Measurements from ENCODE around the gene MIS18BP1.

MIS18BP1 gene

DNA sequence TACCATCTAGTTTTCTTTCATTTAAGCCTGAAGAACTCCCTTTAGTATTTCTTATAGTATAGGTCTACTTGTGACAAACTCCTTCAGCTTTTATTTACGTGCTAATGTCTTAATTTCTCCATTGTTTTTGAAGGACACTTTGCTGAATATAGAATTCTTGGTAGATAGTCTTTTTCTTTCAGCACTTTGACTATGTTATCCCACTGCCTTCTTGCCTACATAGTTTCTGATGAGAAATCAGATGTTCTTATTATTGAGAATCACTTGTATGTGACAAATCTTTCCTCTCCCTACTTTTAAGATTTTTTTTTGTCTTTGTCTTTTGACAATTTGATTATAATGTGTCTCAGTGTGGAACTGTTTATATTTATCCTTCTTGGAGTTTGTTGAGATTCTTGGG, 5.1 kb upstream of the MIS18BP1 start:
- Histone ChIP-seq H3K36me3 (ENCODE audit: insufficient read depth, low read length) (no peaks in the 10 kb centered on the region), H3K4me3 (ENCODE audit: low read length) (no peak overlapping the region), H3K4me1 (ENCODE audit: insufficient read depth, low read length) (no peaks in the 10 kb centered on the region), H2AFZ (ENCODE audit: low read depth, low read length) (no peak overlapping the region), H3K27me3 (ENCODE audit: insufficient read depth, low read length) (no peaks in the 10 kb centered on the region), H3K9me3 (ENCODE audit: low read length) (peaks cover 5% of the 10 kb centered on the region)

DNA sequence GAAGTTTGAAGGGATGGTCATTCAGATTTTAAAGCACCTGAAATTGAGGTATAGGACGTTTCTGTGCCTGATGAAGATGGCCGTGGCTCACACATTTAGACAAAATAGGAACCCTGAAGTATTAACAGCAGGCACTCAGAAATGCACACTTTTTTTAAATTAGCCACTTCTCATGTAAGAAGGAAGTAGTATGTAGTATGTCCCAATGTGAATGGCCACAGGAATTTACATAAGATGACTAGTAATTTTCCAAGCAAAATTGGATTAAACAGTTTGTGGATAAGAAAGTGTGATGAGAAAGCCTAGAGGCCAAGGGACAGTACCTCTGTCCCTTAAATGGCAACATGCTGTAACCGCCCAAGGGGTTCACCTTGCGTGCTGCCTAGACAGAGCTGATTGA, 1.8 kb upstream of the MIS18BP1 start:
- Histone ChIP-seq H3K27me3 (ENCODE audit: insufficient read depth, low read length) (no peaks in the 10 kb centered on the region), H3K4me3 (ENCODE audit: low read length) (no peak overlapping the region)

DNA sequence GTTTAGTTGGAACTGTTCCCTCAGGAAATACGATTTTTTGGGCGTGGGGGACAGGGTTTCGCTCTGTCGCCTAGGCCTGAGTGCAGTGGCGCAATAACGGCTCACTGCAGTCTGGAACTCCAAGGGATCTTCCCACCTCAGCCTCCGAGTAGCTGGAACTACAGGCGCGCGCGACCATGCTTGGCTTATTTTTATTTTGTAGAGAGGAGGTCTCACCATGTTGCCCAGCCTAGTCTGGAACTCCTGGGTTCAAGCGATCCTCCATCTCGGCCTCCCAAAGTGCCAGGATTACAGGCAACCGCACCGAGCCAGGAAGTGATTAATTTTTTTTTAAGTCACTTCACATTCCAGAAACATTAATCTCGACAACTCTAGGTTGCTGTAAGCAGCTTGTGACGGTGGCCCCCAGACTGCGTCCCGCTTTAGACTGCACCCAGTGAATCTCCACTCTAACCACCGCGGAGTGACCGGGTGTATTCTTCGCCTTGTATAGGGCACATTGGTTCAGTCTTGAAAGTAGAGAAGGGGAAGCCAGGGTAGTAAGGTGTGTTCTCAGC, 830 bp upstream of the MIS18BP1 start:
- Histone ChIP-seq H3K9me3 (ENCODE audit: low read length) (peaks cover 5% of the 10 kb centered on the region), H3K27me3 (ENCODE audit: insufficient read depth, low read length) (no peaks in the 10 kb centered on the region), H3K4me1 (ENCODE audit: insufficient read depth, low read length) (peaks cover 11% of the 10 kb centered on the region), H3K36me3 (ENCODE audit: insufficient read depth, low read length) (no peaks in the 10 kb centered on the region), H3K4me3 (ENCODE audit: low read length) (no peak overlapping the region), H2AFZ (ENCODE audit: low read depth, low read length) (peak overlapping the region; percentile 38)

More for the DNA sequence above, 1.8 kb upstream of the MIS18BP1 start:
- Histone ChIP-seq H3K9me3 (ENCODE audit: low read length) (peaks cover 5% of the 10 kb centered on the region), H2AFZ (ENCODE audit: low read depth, low read length) (no peak overlapping the region), H3K4me1 (ENCODE audit: insufficient read depth, low read length) (peaks cover 11% of the 10 kb centered on the region), H3K36me3 (ENCODE audit: insufficient read depth, low read length) (no peaks in the 10 kb centered on the region)

DNA sequence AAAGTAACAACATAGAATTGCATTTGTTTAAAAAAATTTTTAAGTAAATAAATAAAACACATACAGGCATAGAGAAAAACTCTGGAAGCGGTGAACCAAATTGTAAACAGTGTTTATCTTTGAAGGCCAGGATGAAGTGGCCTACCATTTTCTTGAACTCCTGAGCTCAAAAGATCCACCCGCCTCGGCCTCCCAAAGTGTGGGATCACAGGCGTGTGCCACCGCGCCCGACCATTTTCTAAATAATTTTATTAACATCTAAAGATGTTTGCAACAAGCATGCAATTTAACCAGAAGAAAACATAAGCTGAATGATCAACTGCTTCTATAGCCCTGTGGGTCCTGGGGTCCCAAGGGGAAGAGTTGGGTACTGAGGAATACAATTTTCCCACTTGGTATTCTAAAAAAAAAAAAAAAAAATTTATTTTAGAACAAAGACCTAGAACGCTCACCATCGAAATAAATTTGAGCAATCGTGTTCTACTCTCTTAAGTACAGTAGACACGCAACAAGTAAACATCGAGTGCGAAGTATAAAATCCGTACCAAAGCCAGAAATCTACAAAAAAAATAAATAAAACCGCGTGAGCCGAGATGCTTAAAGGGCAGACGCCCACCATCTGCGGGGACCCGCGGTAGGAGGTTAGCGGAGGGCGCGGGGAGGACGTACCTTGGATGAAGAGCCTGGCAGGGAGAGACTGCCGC, 484 bp downstream of the MIS18BP1 start:
- H3K4me3 ChIP-seq (ENCODE audit: low read length), result peak overlapping the region; percentile 86
- peak overlapping the region; percentile 38 for H2AFZ ChIP-seq (ENCODE audit: low read depth, low read length)
- H3K27me3 ChIP-seq (ENCODE audit: insufficient read depth, low read length), result no peaks in the 10 kb centered on the region
- no peaks in the 10 kb centered on the region for H3K36me3 ChIP-seq (ENCODE audit: insufficient read depth, low read length)
- H3K9me3 ChIP-seq (ENCODE audit: low read length), result peaks cover 2% of the 10 kb centered on the region
- H3K4me1 ChIP-seq (ENCODE audit: insufficient read depth, low read length), result peaks cover 11% of the 10 kb centered on the region

DNA sequence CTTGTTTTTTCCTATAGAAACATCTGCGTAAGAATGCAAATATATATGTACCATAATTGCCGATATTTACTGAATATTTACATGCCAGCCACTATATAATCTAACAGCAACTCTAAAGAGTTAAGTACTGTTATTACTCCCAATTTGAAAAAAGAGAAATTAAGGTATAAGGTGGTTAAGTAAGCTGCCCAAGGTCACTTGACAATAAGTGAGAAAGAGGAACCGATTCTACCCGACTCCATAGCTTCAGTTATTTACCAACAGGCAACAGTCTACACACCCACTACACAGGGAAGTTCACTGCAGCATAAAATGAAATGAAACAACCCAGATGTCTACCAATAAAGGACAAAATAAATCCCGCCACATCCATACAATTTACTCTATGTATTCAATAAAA, 1.1 kb downstream of the MIS18BP1 start:
- Histone ChIP-seq H3K36me3 (ENCODE audit: insufficient read depth, low read length) (no peaks in the 10 kb centered on the region), H3K9me3 (ENCODE audit: low read length) (peaks cover 2% of the 10 kb centered on the region), H2AFZ (ENCODE audit: low read depth, low read length) (peak overlapping the region; percentile 38), H3K4me1 (ENCODE audit: insufficient read depth, low read length) (peaks cover 11% of the 10 kb centered on the region), H3K27me3 (ENCODE audit: insufficient read depth, low read length) (no peaks in the 10 kb centered on the region), H3K4me3 (ENCODE audit: low read length) (peak overlapping the region; percentile 86)

DNA sequence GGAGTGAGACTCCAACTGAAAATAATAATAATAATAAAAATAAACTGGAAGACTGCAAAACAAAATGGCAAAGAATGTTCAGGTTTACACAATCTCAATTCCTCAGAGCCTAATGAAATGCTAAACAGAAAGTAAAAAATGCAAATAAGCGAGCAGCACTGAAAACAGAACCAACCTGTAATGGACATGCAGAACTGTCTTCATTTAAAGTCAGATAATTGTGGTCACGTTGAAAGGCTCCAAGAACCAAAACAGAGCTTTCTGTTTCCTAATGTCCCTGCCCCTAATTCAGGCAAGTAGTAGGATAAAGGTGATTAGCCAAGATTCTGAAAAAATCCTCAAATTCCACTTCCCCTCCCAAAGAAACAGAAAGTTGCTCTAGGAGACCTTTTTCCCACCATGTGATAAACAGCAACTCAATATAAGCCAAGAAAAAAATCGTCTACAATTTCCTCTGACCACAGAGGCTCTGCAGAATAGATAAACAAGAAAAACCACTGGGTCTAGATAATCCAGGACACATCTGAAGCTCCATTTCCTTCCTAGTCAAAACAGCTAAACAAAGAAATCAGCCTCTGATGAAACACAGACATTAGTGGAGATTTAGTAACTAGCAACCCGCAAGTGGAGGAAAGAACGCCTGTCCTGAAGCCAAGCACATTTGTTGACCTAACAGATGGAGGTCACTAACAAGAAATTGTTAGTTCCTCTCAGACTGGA, 3.0 kb downstream of the MIS18BP1 start:
- peaks cover 11% of the 10 kb centered on the region for H3K4me1 ChIP-seq (ENCODE audit: insufficient read depth, low read length)
- peaks cover 2% of the 10 kb centered on the region for H3K9me3 ChIP-seq (ENCODE audit: low read length)
- H3K36me3 ChIP-seq (ENCODE audit: insufficient read depth, low read length), result no peaks in the 10 kb centered on the region
- no peak overlapping the region for H3K4me3 ChIP-seq (ENCODE audit: low read length)
- no peak overlapping the region for H2AFZ ChIP-seq (ENCODE audit: low read depth, low read length)
- no peaks in the 10 kb centered on the region for H3K27me3 ChIP-seq (ENCODE audit: insufficient read depth, low read length)

DNA sequence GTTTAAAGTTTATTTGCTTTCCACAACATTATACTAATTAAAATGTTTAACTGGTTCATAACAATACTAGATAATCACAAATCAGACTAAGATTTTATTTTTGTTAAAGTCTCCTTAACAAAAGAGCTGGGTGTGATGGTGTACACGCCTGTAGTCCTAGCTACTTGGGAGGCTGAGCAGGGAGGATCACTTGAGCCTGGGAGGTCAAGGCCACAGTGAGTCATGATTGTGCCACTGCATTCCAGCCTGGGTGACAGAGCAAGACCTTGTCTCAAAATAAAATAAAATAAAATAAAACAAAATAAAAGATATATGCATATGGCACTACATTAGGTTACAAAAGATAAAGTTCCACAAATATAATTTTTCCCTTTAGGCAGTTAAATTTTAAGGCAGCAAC, 5.6 kb downstream of the MIS18BP1 start:
- no peak overlapping the region for H2AFZ ChIP-seq (ENCODE audit: low read depth, low read length)
- no peaks in the 10 kb centered on the region for H3K36me3 ChIP-seq (ENCODE audit: insufficient read depth, low read length)
- H3K9me3 ChIP-seq (ENCODE audit: low read length), result no peaks in the 10 kb centered on the region
- H3K27me3 ChIP-seq (ENCODE audit: insufficient read depth, low read length), result no peaks in the 10 kb centered on the region
- peaks cover 10% of the 10 kb centered on the region for H3K4me1 ChIP-seq (ENCODE audit: insufficient read depth, low read length)
- no peak overlapping the region for H3K4me3 ChIP-seq (ENCODE audit: low read length)

DNA sequence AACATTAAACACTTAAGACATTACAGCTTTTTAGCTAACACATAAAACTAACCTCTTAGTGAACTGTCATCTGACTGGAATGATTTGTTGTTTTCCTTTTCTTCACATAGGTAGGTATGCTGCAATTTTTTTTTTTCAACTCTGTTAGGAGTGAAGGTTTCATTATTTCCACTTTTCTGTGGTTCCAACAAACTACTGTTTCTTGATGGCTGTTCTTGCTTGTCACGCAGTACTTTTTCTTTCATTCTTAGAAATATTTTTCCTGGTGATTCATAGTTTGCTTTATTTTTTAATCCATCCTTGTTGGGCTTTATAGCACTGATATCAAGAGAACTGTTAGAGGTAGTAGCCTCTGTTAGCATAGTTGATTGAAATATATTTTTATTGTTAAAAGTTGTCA, 6.3 kb downstream of the MIS18BP1 start:
- peaks cover under 1% of the 10 kb centered on the region for H3K36me3 ChIP-seq (ENCODE audit: insufficient read depth, low read length)
- no peaks in the 10 kb centered on the region for H3K27me3 ChIP-seq (ENCODE audit: insufficient read depth, low read length)
- H2AFZ ChIP-seq (ENCODE audit: low read depth, low read length), result no peak overlapping the region
- no peak overlapping the region for H3K4me3 ChIP-seq (ENCODE audit: low read length)
- peaks cover 5% of the 10 kb centered on the region for H3K4me1 ChIP-seq (ENCODE audit: insufficient read depth, low read length)
- H3K9me3 ChIP-seq (ENCODE audit: low read length), result no peaks in the 10 kb centered on the region

DNA sequence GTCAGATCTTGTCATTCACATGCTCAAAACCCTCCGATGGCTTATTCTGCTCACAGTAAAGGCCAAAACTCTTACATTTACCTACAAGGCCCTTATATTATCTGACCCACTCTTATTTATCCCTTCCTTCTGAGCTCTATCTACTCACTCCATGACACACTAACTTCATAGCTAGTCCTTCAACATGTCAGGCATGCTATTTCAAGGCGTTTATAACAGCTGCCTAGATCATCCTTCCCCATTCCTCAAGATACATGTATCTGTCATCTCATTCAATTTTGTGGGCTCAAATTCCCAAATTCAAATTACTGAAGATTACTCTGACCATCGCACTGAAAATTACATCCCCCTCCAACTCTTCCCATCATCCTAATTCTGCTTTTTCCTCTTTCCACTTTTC, 6.9 kb downstream of the MIS18BP1 start:
- Histone ChIP-seq H3K4me1 (ENCODE audit: insufficient read depth, low read length) (peaks cover under 1% of the 10 kb centered on the region), H3K36me3 (ENCODE audit: insufficient read depth, low read length) (peaks cover 2% of the 10 kb centered on the region), H2AFZ (ENCODE audit: low read depth, low read length) (no peak overlapping the region), H3K9me3 (ENCODE audit: low read length) (no peaks in the 10 kb centered on the region), H3K4me3 (ENCODE audit: low read length) (no peak overlapping the region), H3K27me3 (ENCODE audit: insufficient read depth, low read length) (no peaks in the 10 kb centered on the region)

DNA sequence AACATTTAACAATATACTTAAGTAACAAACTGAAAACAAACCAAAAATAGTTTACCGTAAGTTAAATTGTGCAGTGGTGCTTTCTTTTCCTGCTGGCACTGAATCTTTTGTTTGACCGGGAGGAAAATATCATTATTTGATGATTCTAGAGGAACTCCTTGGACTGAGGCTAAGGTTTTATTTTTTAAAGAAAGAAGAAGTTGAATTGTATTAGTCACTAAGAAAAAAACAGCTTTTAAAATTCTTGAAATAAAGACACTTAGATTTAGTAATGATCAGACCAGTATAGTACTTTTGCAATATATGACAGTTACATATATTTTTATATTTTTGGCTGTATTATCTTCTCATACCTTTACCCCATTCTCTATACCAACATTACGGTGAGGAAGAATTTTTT, 10.3 kb downstream of the MIS18BP1 start:
- Histone ChIP-seq H3K9me3 (ENCODE audit: low read length) (no peaks in the 10 kb centered on the region), H3K27me3 (ENCODE audit: insufficient read depth, low read length) (no peaks in the 10 kb centered on the region), H3K4me3 (ENCODE audit: low read length) (no peak overlapping the region), H3K36me3 (ENCODE audit: insufficient read depth, low read length) (peaks cover 6% of the 10 kb centered on the region), H3K4me1 (ENCODE audit: insufficient read depth, low read length) (no peaks in the 10 kb centered on the region), H2AFZ (ENCODE audit: low read depth, low read length) (no peak overlapping the region)

DNA sequence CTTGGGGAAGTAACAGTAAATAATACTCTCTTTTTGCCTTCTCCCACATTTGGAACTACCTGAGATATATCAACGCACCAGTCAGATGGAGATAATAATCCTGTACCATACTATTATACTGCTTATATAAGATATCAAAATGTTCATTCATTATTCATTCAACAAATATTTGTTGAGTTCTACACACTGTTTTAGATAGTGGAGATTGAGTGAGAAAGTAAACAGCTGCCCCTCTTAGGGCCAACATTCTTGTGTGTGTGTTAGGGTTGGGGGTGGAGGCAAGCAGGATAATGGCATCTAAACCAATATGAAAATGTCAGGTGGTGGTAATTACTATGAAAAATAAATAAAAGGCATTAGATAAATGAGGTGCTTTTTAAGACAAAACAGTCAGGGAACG, 14.0 kb downstream of the MIS18BP1 start:
- peaks cover 19% of the 10 kb centered on the region for H3K36me3 ChIP-seq (ENCODE audit: insufficient read depth, low read length)
- H2AFZ ChIP-seq (ENCODE audit: low read depth, low read length), result no peak overlapping the region
- H3K4me1 ChIP-seq (ENCODE audit: insufficient read depth, low read length), result no peaks in the 10 kb centered on the region
- no peak overlapping the region for H3K4me3 ChIP-seq (ENCODE audit: low read length)
- no peaks in the 10 kb centered on the region for H3K27me3 ChIP-seq (ENCODE audit: insufficient read depth, low read length)
- no peaks in the 10 kb centered on the region for H3K9me3 ChIP-seq (ENCODE audit: low read length)

DNA sequence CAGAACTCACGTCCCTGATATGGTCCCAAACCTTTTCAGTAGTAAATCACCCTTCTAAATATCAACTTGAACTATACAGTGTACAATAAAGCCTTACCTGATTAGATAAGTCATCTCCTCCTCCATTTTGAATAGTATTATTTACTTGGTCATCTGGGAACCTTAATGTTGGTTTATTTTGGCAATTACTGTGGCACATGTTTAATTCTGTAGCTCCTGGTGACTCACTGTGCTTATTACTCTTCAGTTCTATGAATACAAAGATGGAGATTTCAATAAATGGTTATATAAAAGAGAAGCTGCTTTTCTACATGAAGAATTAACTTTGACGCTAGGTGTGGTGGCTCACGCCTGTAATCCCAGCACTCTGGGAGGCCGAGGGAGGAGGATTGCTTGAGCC, 25.4 kb downstream of the MIS18BP1 start:
- Histone ChIP-seq H3K27me3 (ENCODE audit: insufficient read depth, low read length) (no peaks in the 10 kb centered on the region), H3K9me3 (ENCODE audit: low read length) (no peaks in the 10 kb centered on the region), H2AFZ (ENCODE audit: low read depth, low read length) (no peak overlapping the region), H3K4me1 (ENCODE audit: insufficient read depth, low read length) (no peaks in the 10 kb centered on the region), H3K36me3 (ENCODE audit: insufficient read depth, low read length) (peaks cover 75% of the 10 kb centered on the region), H3K4me3 (ENCODE audit: low read length) (no peak overlapping the region)

DNA sequence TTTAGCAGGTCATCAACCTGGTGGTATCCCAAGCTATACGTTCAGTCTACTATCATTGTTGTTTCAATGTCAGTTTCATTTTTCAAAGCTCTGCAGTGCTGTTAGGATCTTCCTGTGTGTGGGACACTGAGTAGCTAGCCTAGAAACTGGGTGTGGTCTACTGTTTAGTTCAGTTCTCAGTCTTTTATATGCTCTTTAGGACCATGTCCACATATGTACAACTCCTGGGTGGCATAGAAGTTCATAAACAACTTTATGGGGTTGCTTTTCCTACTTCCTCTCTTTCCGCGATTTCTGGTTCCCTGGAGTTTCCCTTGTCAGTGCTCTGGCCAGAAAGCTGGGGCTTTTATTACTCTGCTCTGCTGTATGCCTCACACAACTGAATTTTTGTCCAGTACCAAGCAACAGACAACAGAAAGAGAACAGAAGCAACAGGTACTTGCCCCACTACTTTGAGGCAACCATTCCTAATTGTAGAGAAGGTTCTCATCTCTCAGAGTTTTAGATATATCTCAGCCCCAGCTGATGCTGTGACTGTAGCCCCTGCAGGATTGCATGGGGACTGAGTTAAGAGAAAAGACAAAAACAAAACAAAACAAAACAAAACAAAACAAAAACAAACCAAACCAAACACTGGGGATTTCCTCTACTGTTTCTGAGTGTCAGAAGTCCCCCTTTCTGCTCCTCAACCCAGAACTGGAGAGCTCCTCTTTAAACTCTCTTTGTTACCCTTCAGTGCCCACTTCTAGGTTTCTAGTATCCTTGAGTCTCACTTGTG, 30.3 kb downstream of the MIS18BP1 start:
- no peaks in the 10 kb centered on the region for H3K27me3 ChIP-seq (ENCODE audit: insufficient read depth, low read length)
- H2AFZ ChIP-seq (ENCODE audit: low read depth, low read length), result no peak overlapping the region
- peaks cover 46% of the 10 kb centered on the region for H3K36me3 ChIP-seq (ENCODE audit: insufficient read depth, low read length)
- H3K9me3 ChIP-seq (ENCODE audit: low read length), result no peaks in the 10 kb centered on the region
- no peaks in the 10 kb centered on the region for H3K4me1 ChIP-seq (ENCODE audit: insufficient read depth, low read length)
- H3K4me3 ChIP-seq (ENCODE audit: low read length), result no peak overlapping the region

All from neuron (in vitro differentiated cells).